IMR-90 (cell line): Measurements from ENCODE around the gene MAB21L4.

Experiments used
- BHLHE40 ChIP-seq: fragments of 150-350 bp; IDR thresholded peaks from 2 replicates; pipeline ENCODE4 v1.6.1; 2016; ENCODE audit warnings: mild to moderate bottlenecking, low read depth, low read length
- CHD1 ChIP-seq: IDR thresholded peaks from 2 replicates; pipeline ENCODE4 v1.6.1; 2012; ENCODE audit warnings: low read depth, low read length, improper control_type of control experiment
- ELK1 ChIP-seq: fragments of 150-350 bp; IDR thresholded peaks from 2 replicates; pipeline ENCODE4 v1.6.1; 2016; ENCODE audit warnings: low read depth, mild to moderate bottlenecking, low read length, moderate library complexity, borderline replicate concordance
- FOS ChIP-seq: fragments of 150-350 bp; IDR thresholded peaks from 2 replicates; pipeline ENCODE4 v1.6.1; 2016; ENCODE audit warnings: low read depth, low read length
- MXI1 ChIP-seq: IDR thresholded peaks from 2 replicates; pipeline ENCODE4 v1.6.1; 2012; ENCODE audit warnings: low read depth, mild to moderate bottlenecking, low read length, moderate library complexity, borderline replicate concordance
- NFE2L2 ChIP-seq: fragments of 150-350 bp; IDR thresholded peaks from 2 replicates; pipeline ENCODE4 v1.6.1; 2016; ENCODE audit warnings: low read depth, mild to moderate bottlenecking, low read length
- POLR2A ChIP-seq: IDR thresholded peaks from 2 replicates; pipeline ENCODE4 v1.6.1; 2012; ENCODE audit warnings: mild to moderate bottlenecking, low read depth, low read length
- RAD21 ChIP-seq: IDR thresholded peaks from 2 replicates; pipeline ENCODE4 v1.6.1; 2012; ENCODE audit warnings: low read length, improper control_type of control experiment
- RCOR1 ChIP-seq: IDR thresholded peaks from 2 replicates; pipeline ENCODE4 v1.6.1; 2012; ENCODE audit warnings: mild to moderate bottlenecking, low read length, improper control_type of control experiment; ENCODE audit not compliant: insufficient replicate concordance
- RFX5 ChIP-seq: IDR thresholded peaks from 2 replicates; pipeline ENCODE4 v1.8.0; 2012; ENCODE audit warnings: low read depth, mild to moderate bottlenecking, low read length, moderate library complexity
- SMC3 ChIP-seq: fragments of 150-350 bp; IDR thresholded peaks from 2 replicates; pipeline ENCODE4 v1.6.1; 2016; ENCODE audit warnings: low read depth, mild to moderate bottlenecking, antibody characterized with exemption, low read length, moderate library complexity
- TF ChIP-seq, protein P1 (sequence below): conservative IDR thresholded peaks from 2 replicates; pipeline ENCODE4 v1.5.1; 2012; ENCODE audit warnings: mild to moderate bottlenecking, low read depth, low read length, improper control_type of control experiment

DNA sequence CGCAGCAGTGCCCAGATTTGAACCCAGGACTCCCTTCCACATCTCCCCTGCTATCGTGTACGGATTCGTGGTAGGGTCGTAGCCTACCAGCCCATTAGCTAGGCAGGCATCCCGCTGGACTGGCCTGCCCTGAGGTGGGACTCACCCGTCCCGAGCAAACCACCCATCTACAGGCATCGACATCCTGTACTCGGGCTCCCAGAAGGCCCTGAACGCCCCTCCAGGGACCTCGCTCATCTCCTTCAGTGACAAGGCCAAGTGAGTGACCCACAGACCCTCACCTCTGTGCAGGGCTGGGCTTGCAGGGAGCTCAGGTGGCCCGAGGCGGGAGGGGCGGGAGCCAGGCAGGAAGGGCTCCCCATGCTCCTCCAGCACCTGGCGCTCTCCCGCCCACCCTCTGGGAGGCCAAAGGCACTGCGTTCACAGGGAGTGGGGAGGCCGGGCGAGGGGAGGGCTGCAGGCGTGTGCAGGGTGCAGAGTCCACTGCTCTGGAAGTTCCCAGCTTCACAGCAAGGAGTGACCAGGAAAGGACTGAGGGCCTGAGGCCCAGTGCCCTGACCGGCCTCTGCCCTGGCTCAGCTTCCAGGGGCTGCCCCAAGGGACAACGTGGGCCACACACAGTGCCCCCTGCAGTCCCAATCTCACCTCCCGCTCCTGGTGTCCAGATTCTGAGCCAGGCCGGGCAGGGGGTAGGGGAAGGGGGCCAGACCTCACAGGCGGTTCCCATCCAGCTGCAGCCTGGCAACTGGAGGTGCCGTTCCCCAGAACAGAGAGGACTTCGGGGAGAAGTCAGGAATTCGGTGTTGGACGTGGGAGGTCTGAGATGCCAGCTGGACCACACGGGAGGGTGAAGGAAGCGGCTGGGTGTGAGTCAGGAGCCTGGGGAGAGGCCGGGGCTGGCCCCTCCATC, 21.9 kb downstream of the MAB21L4 start:
- TF ChIP-seq, protein P1, sequence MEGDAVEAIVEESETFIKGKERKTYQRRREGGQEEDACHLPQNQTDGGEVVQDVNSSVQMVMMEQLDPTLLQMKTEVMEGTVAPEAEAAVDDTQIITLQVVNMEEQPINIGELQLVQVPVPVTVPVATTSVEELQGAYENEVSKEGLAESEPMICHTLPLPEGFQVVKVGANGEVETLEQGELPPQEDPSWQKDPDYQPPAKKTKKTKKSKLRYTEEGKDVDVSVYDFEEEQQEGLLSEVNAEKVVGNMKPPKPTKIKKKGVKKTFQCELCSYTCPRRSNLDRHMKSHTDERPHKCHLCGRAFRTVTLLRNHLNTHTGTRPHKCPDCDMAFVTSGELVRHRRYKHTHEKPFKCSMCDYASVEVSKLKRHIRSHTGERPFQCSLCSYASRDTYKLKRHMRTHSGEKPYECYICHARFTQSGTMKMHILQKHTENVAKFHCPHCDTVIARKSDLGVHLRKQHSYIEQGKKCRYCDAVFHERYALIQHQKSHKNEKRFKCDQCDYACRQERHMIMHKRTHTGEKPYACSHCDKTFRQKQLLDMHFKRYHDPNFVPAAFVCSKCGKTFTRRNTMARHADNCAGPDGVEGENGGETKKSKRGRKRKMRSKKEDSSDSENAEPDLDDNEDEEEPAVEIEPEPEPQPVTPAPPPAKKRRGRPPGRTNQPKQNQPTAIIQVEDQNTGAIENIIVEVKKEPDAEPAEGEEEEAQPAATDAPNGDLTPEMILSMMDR: no peak
- TF ChIP-seq POLR2A (no peak), ELK1 (no peak), RAD21 (no peak), RCOR1 (no peak), NFE2L2 (no peak), RFX5 (no peak), SMC3 (no peak), BHLHE40 (no peak), FOS (no peak), CHD1 (no peak), MXI1 (no peak)
